Gastroesophageal sphincter (tissue), 4 donors: ENCODE measurements around the gene WSCD2. TPM values are rescaled to one million over a fixed set of nuclear protein-coding genes. Genes with fewer than 3 reads are reported as not detected.

ENCODE experiments used
- ATAC-seq: fragments of 150-250 bp; one replicate; pipeline ENCODE4 v1.9.1; 2016; ENCODE audit warnings: mild to moderate bottlenecking, moderate library complexity
- H3K27ac ChIP-seq, 4 donors: fragments of 200-600 bp; sonication (generic) in 3 of 4; 1 replicate in 3 of 4; 2 replicates in 1 of 4; pipeline ENCODE4 v1.5.1; 2016 to 2019
- H3K27me3 ChIP-seq: fragments of 200-600 bp; sonication (generic); one replicate; pipeline ENCODE4 v1.5.1; 2019
- H3K36me3 ChIP-seq, 2 donors: fragments of 200-600 bp; sonication (generic); one replicate each; pipeline ENCODE4 v1.5.1; 2019; ENCODE audit warnings: control low read depth in 1 of 2
- H3K4me1 ChIP-seq, 3 donors: fragments of 200-600 bp; sonication (generic); 1 replicate in 2 of 3; 2 replicates in 1 of 3; pipeline ENCODE4 v1.5.1; 2016 to 2019; ENCODE audit warnings: control low read depth in 2 of 3
- H3K4me3 ChIP-seq, 2 donors: fragments of 200-600 bp; sonication (generic); one replicate each; pipeline ENCODE4 v1.5.1; 2019; ENCODE audit warnings: mild to moderate bottlenecking in 1 of 2, moderate library complexity in 1 of 2
- H3K9me3 ChIP-seq, 3 donors: fragments of 200-600 bp; sonication (generic); one replicate each; pipeline ENCODE4 v1.5.1; 2017 to 2019; ENCODE audit warnings: control low read depth in 2 of 3
- EP300 ChIP-seq: sonication (generic); formaldehyde crosslinking; IDR thresholded peaks from one replicate; pipeline ENCODE4 v1.6.1; 2017; ENCODE audit warnings: antibody characterized with exemption, mild to moderate bottlenecking
- POLR2A ChIP-seq, 2 donors: fragments of 450-650 bp; IDR thresholded peaks; one replicate each; pipeline ENCODE4 v1.6.1; 2017; ENCODE audit warnings: antibody characterized with exemption in 2 of 2, mild to moderate bottlenecking in 2 of 2, moderate library complexity in 1 of 2
- POLR2AphosphoS5 ChIP-seq: sonication (generic); formaldehyde crosslinking; IDR thresholded peaks from one replicate; pipeline ENCODE4 v1.6.1; 2017; ENCODE audit warnings: antibody characterized with exemption
- WGBS, 2 donors: methylation state at CpG; one replicate each; pipeline ENCODE4 v1.1.5; 2018; ENCODE audit warnings: low coverage in 1 of 2; 5-methylcytosine and 5-hydroxymethylcytosine counted together
- total RNA-seq, 4 donors: library from RNA; depleted of rRNA; stranded (reverse); fragments of >200 nt; gene quantifications; one replicate each; pipeline ENCODE4 v1.1.0, GENCODE V29; 2016
- TF ChIP-seq, protein P1 (sequence below), 4 experiments: fragments of 200-600 bp in 2 of 4; fragments of 450-650 bp in 2 of 4; sonication (generic) in 1 of 4; IDR thresholded peaks; one replicate each; pipeline ENCODE4 v1.5.1; 2017 to 2019; ENCODE audit warnings: antibody characterized with exemption in 4 of 4, mild to moderate bottlenecking in 2 of 4, moderate library complexity in 2 of 4

Gene WSCD2
- total RNA-seq, 4 donors from 2014 or later, result 5.0 to 86.1 (median 31.6) TPM

DNA sequence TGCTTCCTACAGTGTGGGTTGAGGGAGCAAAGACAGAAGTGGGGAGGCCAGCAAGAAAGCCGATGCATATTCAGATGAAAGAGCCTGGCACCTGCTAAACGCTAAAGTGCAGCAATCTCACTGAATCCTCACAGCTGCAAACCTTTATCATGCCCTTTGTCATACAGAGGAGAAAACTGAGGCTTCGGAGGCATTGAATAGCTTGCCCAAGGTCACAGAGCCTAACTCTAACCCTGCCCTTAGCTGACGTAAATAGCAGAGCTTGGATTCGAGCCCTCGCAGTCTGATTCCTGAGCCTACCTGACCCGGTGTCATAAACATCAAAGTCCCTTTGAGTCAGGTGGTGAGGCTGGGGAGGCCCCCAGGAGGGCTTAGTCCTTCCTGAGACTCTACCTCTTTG is 155.1 kb downstream of the WSCD2 start:
- 56 to 61% methylated on average over 5 to 6 of the region's 7 CpGs for WGBS, 2 donors
- ATAC-seq, result no peak

DNA sequence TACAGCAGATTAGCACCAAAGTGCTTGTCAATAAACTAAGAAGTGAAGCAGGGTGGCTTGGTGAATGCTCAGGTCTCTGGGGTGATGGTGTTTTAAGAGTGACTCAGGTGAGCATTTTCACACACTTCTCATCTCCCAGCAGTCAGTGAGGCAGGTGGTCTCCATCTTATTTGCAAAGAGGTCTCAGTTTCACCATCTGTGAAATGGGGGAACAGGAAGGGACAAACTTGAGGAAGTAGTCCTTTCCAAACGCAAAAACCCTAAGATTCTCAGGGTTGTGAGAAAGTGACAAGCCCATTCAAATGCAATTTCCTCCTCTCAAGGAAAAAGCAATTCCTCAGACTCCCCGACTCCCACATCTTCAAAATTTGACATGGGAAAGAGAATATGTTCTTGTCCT is 155.9 kb downstream of the WSCD2 start:
- ATAC-seq, result no peak
- no peak overlapping the region for H3K4me3 ChIP-seq
- no peak for TF ChIP-seq EP300
- TF ChIP-seq, protein P1, sequence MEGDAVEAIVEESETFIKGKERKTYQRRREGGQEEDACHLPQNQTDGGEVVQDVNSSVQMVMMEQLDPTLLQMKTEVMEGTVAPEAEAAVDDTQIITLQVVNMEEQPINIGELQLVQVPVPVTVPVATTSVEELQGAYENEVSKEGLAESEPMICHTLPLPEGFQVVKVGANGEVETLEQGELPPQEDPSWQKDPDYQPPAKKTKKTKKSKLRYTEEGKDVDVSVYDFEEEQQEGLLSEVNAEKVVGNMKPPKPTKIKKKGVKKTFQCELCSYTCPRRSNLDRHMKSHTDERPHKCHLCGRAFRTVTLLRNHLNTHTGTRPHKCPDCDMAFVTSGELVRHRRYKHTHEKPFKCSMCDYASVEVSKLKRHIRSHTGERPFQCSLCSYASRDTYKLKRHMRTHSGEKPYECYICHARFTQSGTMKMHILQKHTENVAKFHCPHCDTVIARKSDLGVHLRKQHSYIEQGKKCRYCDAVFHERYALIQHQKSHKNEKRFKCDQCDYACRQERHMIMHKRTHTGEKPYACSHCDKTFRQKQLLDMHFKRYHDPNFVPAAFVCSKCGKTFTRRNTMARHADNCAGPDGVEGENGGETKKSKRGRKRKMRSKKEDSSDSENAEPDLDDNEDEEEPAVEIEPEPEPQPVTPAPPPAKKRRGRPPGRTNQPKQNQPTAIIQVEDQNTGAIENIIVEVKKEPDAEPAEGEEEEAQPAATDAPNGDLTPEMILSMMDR (IDR thresholded peaks at IDR 0.05), result no peak
- no peak for TF ChIP-seq POLR2AphosphoS5
- WGBS, 2 donors, result 40 to 51% methylated on average over 1 to 2 of the region's 2 CpGs
- no peaks in the 10 kb centered on the region for H3K36me3 ChIP-seq
- no peaks in the 10 kb centered on the region for H3K9me3 ChIP-seq
- peaks cover 0 to 16% (median 0%) of the 10 kb centered on the region in 3 donors for H3K4me1 ChIP-seq
- H3K27ac ChIP-seq, result no peak overlapping the region
- peaks cover 24% of the 10 kb centered on the region for H3K27me3 ChIP-seq

More for the DNA sequence above, 155.1 kb downstream of the WSCD2 start:
- Histone ChIP-seq H3K9me3 (no peaks in the 10 kb centered on the region), H3K27ac (no peak overlapping the region), H3K27me3 (peaks cover 24% of the 10 kb centered on the region), H3K4me3 (no peak overlapping the region), H3K36me3 (no peaks in the 10 kb centered on the region), H3K4me1 (peaks cover 0 to 12% (median 0%) of the 10 kb centered on the region in 3 donors)
- no peak for TF ChIP-seq POLR2A (IDR thresholded peaks at IDR 0.05)
- TF ChIP-seq POLR2AphosphoS5, result no peak
- TF ChIP-seq, protein P1 (IDR thresholded peaks at IDR 0.05), result no peak
- no peak for TF ChIP-seq EP300

DNA sequence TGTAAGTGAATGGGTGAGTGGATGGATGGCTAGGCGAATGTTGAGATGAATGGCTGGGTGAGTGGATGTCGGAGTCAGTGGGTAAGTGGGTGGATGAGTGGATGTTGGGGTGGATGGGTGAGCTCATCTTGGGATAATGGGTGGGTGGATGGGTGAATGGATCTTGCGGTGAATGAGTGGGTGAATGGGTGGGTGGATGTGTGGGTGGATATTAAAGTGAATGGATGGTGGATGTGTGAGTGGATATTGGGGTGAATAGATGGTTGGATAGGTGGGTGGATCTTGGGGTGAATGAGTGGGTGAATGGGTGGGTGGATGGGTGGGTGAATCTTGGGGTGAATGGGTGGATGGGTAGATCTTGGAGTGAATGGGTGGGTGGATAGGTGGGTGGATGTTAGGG is 158.1 kb downstream of the WSCD2 start:
- no peak for ATAC-seq
- WGBS, 2 donors, result 91 to 93% methylated on average over 3 of the region's 3 CpGs
- peaks cover 24% of the 10 kb centered on the region for H3K27me3 ChIP-seq
- no peaks in the 10 kb centered on the region for H3K9me3 ChIP-seq
- H3K36me3 ChIP-seq, result peaks cover 0 to 3% of the 10 kb centered on the region in 2 donors
- no peak overlapping the region for H3K27ac ChIP-seq
- TF ChIP-seq POLR2A (IDR thresholded peaks at IDR 0.05) (no peak), POLR2AphosphoS5 (no peak), EP300 (no peak)
- TF ChIP-seq, protein P1 (IDR thresholded peaks at IDR 0.05), result no peak
- H3K4me3 ChIP-seq, result no peak overlapping the region
- H3K4me1 ChIP-seq, result peaks cover 0 to 23% (median 0%) of the 10 kb centered on the region in 3 donors

DNA sequence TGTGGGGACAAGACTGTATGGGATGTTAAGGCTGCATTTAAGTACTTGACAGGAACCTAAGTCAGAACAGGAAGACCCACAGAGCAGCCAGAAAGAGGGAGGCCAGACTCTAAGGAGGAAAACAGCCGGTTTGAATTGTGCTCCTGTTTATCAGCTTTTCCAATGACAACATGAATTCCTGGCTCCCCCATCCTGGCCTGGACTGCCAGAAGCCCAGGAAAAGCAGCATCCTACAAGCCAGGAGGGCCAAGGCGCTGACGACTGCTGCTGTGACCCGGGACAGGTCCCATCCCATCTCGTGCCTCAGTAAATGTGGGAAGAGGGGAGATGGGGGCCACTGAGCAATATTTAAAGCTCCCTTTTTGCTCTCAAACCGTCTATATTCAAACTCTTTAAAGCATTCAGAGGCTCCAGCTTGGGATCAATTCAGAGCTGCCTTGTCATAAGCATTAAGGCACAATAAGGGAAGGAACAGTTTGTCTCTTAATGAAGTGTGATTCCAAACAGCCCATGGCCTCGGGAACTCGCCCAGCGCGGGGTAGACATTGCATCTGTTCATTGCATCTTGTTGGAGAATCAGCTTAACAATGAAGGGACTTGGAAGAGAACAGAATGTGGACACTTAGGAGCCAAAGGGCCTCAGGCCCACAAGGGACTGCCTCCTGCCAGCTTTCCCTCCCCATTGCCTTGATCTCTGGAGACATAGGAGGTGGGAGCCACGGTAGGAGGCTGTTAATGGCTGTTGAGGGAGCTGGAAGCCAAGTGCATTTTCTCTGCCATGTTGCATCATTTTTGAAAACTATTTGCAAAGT is 160.5 kb downstream of the WSCD2 start:
- Histone ChIP-seq H3K27me3 (peaks cover 24% of the 10 kb centered on the region), H3K36me3 (peaks cover 0 to 8% of the 10 kb centered on the region in 2 donors), H3K9me3 (no peaks in the 10 kb centered on the region), H3K27ac (peak overlapping the region in 3 of 4 donors; percentile 44 to 72 (median 64)), H3K4me1 (peaks cover 0 to 23% (median 0%) of the 10 kb centered on the region in 3 donors), H3K4me3 (no peak overlapping the region)
- ATAC-seq, result peak; percentile 91
- 35 to 62% methylated on average over 5 to 10 of the region's 11 CpGs for WGBS, 2 donors
- TF ChIP-seq POLR2AphosphoS5, result no peak
- TF ChIP-seq, protein P1 (IDR thresholded peaks at IDR 0.05), result no peak
- no peak for TF ChIP-seq POLR2A (IDR thresholded peaks at IDR 0.05)
- TF ChIP-seq EP300, result no peak

DNA sequence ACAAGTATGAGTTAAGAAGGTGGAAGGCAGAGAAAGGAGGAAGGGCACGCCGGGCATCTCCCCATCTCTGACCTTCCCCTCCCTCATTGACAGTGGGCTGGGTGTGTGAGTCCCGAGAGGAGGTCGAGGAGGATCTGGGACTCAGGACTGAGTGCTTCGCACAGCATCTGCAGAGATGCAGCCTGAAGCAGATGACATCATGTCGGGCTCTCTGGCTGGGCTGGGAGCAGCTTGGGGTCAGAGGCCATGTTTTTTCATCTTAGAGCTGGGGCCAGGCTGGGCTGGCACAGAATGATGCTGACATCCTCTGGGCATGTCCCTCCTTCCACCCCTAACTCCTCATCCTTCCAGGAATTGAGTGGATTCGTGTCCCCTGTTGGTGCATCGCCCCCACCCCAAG is 166.6 kb downstream of the WSCD2 start:
- Histone ChIP-seq H3K4me3 (no peak overlapping the region), H3K9me3 (no peaks in the 10 kb centered on the region), H3K27ac (no peak overlapping the region), H3K27me3 (peaks cover 5% of the 10 kb centered on the region), H3K4me1 (peaks cover 0 to 10% (median 0%) of the 10 kb centered on the region in 3 donors), H3K36me3 (peaks cover 0 to 8% of the 10 kb centered on the region in 2 donors)
- no peak for TF ChIP-seq POLR2A (IDR thresholded peaks at IDR 0.05)
- TF ChIP-seq, protein P1 (IDR thresholded peaks at IDR 0.05), result no peak
- no peak for TF ChIP-seq POLR2AphosphoS5
- 53% methylated on average over 6 of the region's 8 CpGs; no CpG with 5 or more reads in 1 of the 2 donors for WGBS, 2 donors
- ATAC-seq, result no peak
